Right lung (tissue), 5 donors: ENCODE data around the gene UQCC3. TPM values are rescaled to one million over a fixed set of nuclear protein-coding genes. Genes with fewer than 3 reads are reported as not detected.
"Not testable (repeated sequence)": the region's sequence is repeated elsewhere in the genome, so short reads cannot be mapped to it uniquely, and the experiment has no call there.

Source experiments
- DNase-seq, 2 donors: peaks; one replicate each; pipeline ENCODE4 v3.0.0-alpha.2; 2013
- polyA plus RNA-seq, 5 donors: library from polyadenylated mRNA; unstranded; fragments of 120-200 nt; gene quantifications; one replicate each; pipeline versions ENCODE4 v1.2.1 to v1.2.3, GENCODE V29; 2013; ENCODE audit warnings: inconsistent platforms in 1 of 5, low replicate concordance in 1 of 5; ENCODE audit not compliant: insufficient read length in 5 of 5, insufficient read depth in 1 of 5

Gene UQCC3
- polyA plus RNA-seq, 5 donors: 5.0 to 10.8 (median 6.7) TPM

GRCh38 chr11:62693624-62694023 is 22.2 kb downstream of the UQCC3 start:
- not testable (repeated sequence) for DNase-seq

- DNase-seq: no peak
Measured at GRCh38 chr11:62694455-62695167, 23.1 kb downstream of the UQCC3 start.

- no peak for DNase-seq
Measured at GRCh38 chr11:62702246-62702645, 30.8 kb downstream of the UQCC3 start.

GRCh38 chr11:62703921-62704320 is 32.4 kb downstream of the UQCC3 start:
- not testable (repeated sequence) for DNase-seq

GRCh38 chr11:62705413-62705812 is 33.9 kb downstream of the UQCC3 start:
- no peak for DNase-seq

GRCh38 chr11:62705880-62706849 is 34.7 kb downstream of the UQCC3 start:
- peak; percentile 91 to 92 for DNase-seq

GRCh38 chr11:62706850-62707247 is 35.4 kb downstream of the UQCC3 start:
- no peak for DNase-seq

GRCh38 chr11:62707277-62707861 is 35.9 kb downstream of the UQCC3 start, which contains the start of the genes BSCL2 and GNG3:
Gene BSCL2, minus strand, starts transcription at chr11:62707424. Its CDS starts 229 bp downstream, at chr11:62707195.
Gene GNG3, plus strand, starts transcription at chr11:62707676. Its CDS starts 620 bp downstream, at chr11:62708296.
- no peak for DNase-seq

- no peak for DNase-seq
Measured at GRCh38 chr11:62708392-62708791, 36.9 kb downstream of the UQCC3 start.

GRCh38 chr11:62708793-62709192 is 37.3 kb downstream of the UQCC3 start:
- DNase-seq: no peak

GRCh38 chr11:62709247-62710000 is 38.0 kb downstream of the UQCC3 start:
- peak; percentile 96 to 98 for DNase-seq

GRCh38 chr11:62710001-62710345 is 38.5 kb downstream of the UQCC3 start:
- no peak for DNase-seq

- no peak for DNase-seq
Measured at GRCh38 chr11:62712276-62712812, 40.9 kb downstream of the UQCC3 start.

GRCh38 chr11:62712861-62713260 is 41.4 kb downstream of the UQCC3 start:
- DNase-seq: no peak

GRCh38 chr11:62713343-62713742 is 41.9 kb downstream of the UQCC3 start:
- DNase-seq: no peak

- DNase-seq: no peak
Measured at GRCh38 chr11:62715150-62716130, 44.0 kb downstream of the UQCC3 start.

- no peak for DNase-seq
Measured at GRCh38 chr11:62716206-62716605, 44.7 kb downstream of the UQCC3 start.

- DNase-seq: no peak
Measured at GRCh38 chr11:62716816-62717215, 45.3 kb downstream of the UQCC3 start.

- DNase-seq: no peak
Measured at GRCh38 chr11:62719302-62719978, 48.0 kb downstream of the UQCC3 start.
